Neuronal stem cell (in vitro differentiated cells): ENCODE measurements around the gene AP1S2.

Experiments used
- DNase-seq: peaks from one replicate; pipeline ENCODE4 v3.0.0-alpha.2; 2013; ENCODE audit warnings: low spot score
- H2AFZ ChIP-seq: one replicate; pipeline ENCODE4 v1.6.1; 2013; ENCODE audit warnings: mild to moderate bottlenecking, low read length, inconsistent platforms
- H2AK5ac ChIP-seq: 2 replicates; pipeline ENCODE4 v1.6.1; 2013; ENCODE audit warnings: low read depth, mild to moderate bottlenecking, inconsistent platforms, low read length, moderate library complexity, mixed read lengths
- H2BK120ac ChIP-seq: 2 replicates; pipeline ENCODE4 v1.6.1; 2013; ENCODE audit warnings: low read depth, mild to moderate bottlenecking, inconsistent platforms, low read length, moderate library complexity, mixed read lengths
- H2BK12ac ChIP-seq: one replicate; pipeline ENCODE4 v1.6.1; 2013; ENCODE audit warnings: low read length, inconsistent platforms
- H2BK15ac ChIP-seq: 2 replicates; pipeline ENCODE4 v1.6.1; 2013; ENCODE audit warnings: mild to moderate bottlenecking, low read length, inconsistent platforms, mixed read lengths
- H2BK5ac ChIP-seq: one replicate; pipeline ENCODE4 v1.6.1; 2013; ENCODE audit warnings: inconsistent platforms, mild to moderate bottlenecking, low read length, moderate library complexity
- H3K14ac ChIP-seq: one replicate; pipeline ENCODE4 v1.6.1; 2013; ENCODE audit warnings: low read length, inconsistent platforms
- H3K18ac ChIP-seq: 2 replicates; pipeline ENCODE4 v1.6.1; 2013; ENCODE audit warnings: low read length, inconsistent platforms
- H3K23ac ChIP-seq: 2 replicates; pipeline ENCODE4 v1.6.1; 2013; ENCODE audit warnings: low read depth, mild to moderate bottlenecking, mixed read lengths, low read length, inconsistent platforms; ENCODE audit not compliant: poor library complexity
- H3K27ac ChIP-seq: replicated peaks from 3 replicates; pipeline ENCODE4 v1.5.1; 2013; ENCODE audit warnings: low read length, inconsistent platforms
- H3K27me3 ChIP-seq, 3 experiments: 2 replicates each; pipeline ENCODE4 v1.6.1; 2013; ENCODE audit warnings: low read length in 3 of 3, mild to moderate bottlenecking in 2 of 3, inconsistent platforms in 1 of 3, low read depth in 1 of 3, mixed read lengths in 1 of 3, moderate library complexity in 1 of 3; ENCODE audit not compliant: control insufficient read depth in 3 of 3, insufficient read depth in 3 of 3
- H3K36me3 ChIP-seq, 2 donors: replicated peaks in 1 of 2; 2 replicates each; pipeline ENCODE4 v1.6.1; 2013; ENCODE audit warnings: low read length in 2 of 2; ENCODE audit not compliant: control insufficient read depth in 2 of 2, insufficient read depth in 2 of 2
- H3K4ac ChIP-seq: 2 replicates; pipeline ENCODE4 v1.6.1; 2013; ENCODE audit warnings: inconsistent platforms, mild to moderate bottlenecking, low read length, moderate library complexity
- H3K4me1 ChIP-seq, 2 donors: 1 replicate in 1 of 2; 2 replicates in 1 of 2; pipeline ENCODE4 v1.6.1; 2013; ENCODE audit warnings: low read length in 2 of 2, low read depth in 1 of 2; ENCODE audit not compliant: control insufficient read depth in 2 of 2, insufficient read depth in 1 of 2
- H3K4me2 ChIP-seq: one replicate; pipeline ENCODE4 v1.6.1; 2013; ENCODE audit warnings: mild to moderate bottlenecking, low read length, inconsistent platforms; ENCODE audit not compliant: insufficient read depth, poor library complexity, severe bottlenecking
- H3K4me3 ChIP-seq, 2 donors: 2 replicates each; pipeline ENCODE4 v1.5.1; 2013; ENCODE audit warnings: low read length in 2 of 2, mild to moderate bottlenecking in 2 of 2, inconsistent platforms in 1 of 2, moderate library complexity in 1 of 2
- H3K79me1 ChIP-seq: one replicate; pipeline ENCODE4 v1.6.1; 2013; ENCODE audit warnings: low read depth, mild to moderate bottlenecking, inconsistent platforms, low read length, moderate library complexity
- H3K9ac ChIP-seq: one replicate; pipeline ENCODE4 v1.6.1; 2013; ENCODE audit warnings: mild to moderate bottlenecking, low read depth, low read length, inconsistent platforms; ENCODE audit not compliant: poor library complexity
- H3K9me3 ChIP-seq, 2 donors: replicated peaks in 1 of 2; 2 replicates each; pipeline versions ENCODE3 to v1.6.1; 2013; ENCODE audit warnings: low read length in 2 of 2, mild to moderate bottlenecking in 2 of 2, inconsistent platforms in 1 of 2, low read depth in 1 of 2, mixed read lengths in 1 of 2, moderate library complexity in 1 of 2; ENCODE audit not compliant: control insufficient read depth in 2 of 2, insufficient read depth in 1 of 2
- H4K8ac ChIP-seq: one replicate; pipeline ENCODE4 v1.6.1; 2013; ENCODE audit warnings: low read depth, mild to moderate bottlenecking, inconsistent platforms, low read length, moderate library complexity
- H4K91ac ChIP-seq: one replicate; pipeline ENCODE4 v1.6.1; 2013; ENCODE audit warnings: low read length, low read depth, mild to moderate bottlenecking, inconsistent platforms; ENCODE audit not compliant: poor library complexity
- WGBS, 2 donors: extraction: QIAGEN DNeasy Blood & Tissue Kit; methylation state at CpG; one replicate each; pipeline ENCODE4 v1.1.7; 2013; ENCODE audit warnings: missing lambda C conversion rate in 2 of 2, mixed read lengths in 1 of 2; ENCODE audit not compliant: insufficient read length in 2 of 2, insufficient replicate concordance in 1 of 2; ENCODE audit errors: extremely low coverage in 2 of 2; 5-methylcytosine and 5-hydroxymethylcytosine counted together

AP1S2 gene

GRCh38 chrX:15804563-15804962 lies 50.0 kb downstream of the AP1S2 start:
- Histone ChIP-seq H3K36me3 (peaks cover 0 to 78% of the 10 kb centered on the region in 2 donors), H3K27me3 (no peaks in the 10 kb centered on the region), H2AFZ (no peak overlapping the region), H3K4me2 (no peak overlapping the region), H3K9me3 (no peaks in the 10 kb centered on the region), H2AK5ac (no peak overlapping the region), H3K4me3 (no peak overlapping the region), H2BK12ac (no peak overlapping the region), H3K79me1 (no peaks in the 10 kb centered on the region), H4K91ac (no peak overlapping the region), H3K14ac (no peak overlapping the region), H3K4ac (no peak overlapping the region), H2BK15ac (no peak overlapping the region), H2BK120ac (no peak overlapping the region), H3K18ac (no peak overlapping the region), H3K9ac (no peak overlapping the region), H3K4me1 (no peaks in the 10 kb centered on the region), H3K27ac (no peak overlapping the region), H2BK5ac (no peak overlapping the region), H3K23ac (no peak overlapping the region), H4K8ac (no peak overlapping the region)
- no peak for DNase-seq

GRCh38 chrX:15797707-15798106 lies 56.9 kb downstream of the AP1S2 start:
- Histone ChIP-seq H3K4me1 (no peaks in the 10 kb centered on the region), H2AK5ac (no peak overlapping the region), H2AFZ (no peak overlapping the region), H4K91ac (no peak overlapping the region), H3K79me1 (no peaks in the 10 kb centered on the region), H4K8ac (no peak overlapping the region), H3K23ac (no peak overlapping the region), H3K4me3 (no peak overlapping the region), H2BK15ac (no peak overlapping the region), H3K36me3 (peaks cover 0 to 73% of the 10 kb centered on the region in 2 donors), H3K14ac (no peak overlapping the region), H3K9me3 (no peaks in the 10 kb centered on the region), H3K4ac (no peak overlapping the region), H3K18ac (no peak overlapping the region), H2BK120ac (no peak overlapping the region), H2BK12ac (no peak overlapping the region), H3K27me3 (no peaks in the 10 kb centered on the region), H2BK5ac (no peak overlapping the region), H3K27ac (no peak overlapping the region), H3K4me2 (no peak overlapping the region), H3K9ac (no peak overlapping the region)
- WGBS, 2 donors = no CpG with 5 or more reads among the region's 4 CpGs
- no peak for DNase-seq

- no peak overlapping the region for H2BK120ac ChIP-seq
- no peak overlapping the region for H3K4ac ChIP-seq
- peak overlapping the region; percentile 70 to 85 for H3K4me3 ChIP-seq
- H3K23ac ChIP-seq = peak overlapping the region; percentile 73
- H3K36me3 ChIP-seq = peaks cover 0 to 35% of the 10 kb centered on the region in 2 donors
- no CpG with 5 or more reads among the region's 15 CpGs for WGBS, 2 donors
- H3K14ac ChIP-seq = no peak overlapping the region
- H2BK5ac ChIP-seq = no peak overlapping the region
- no peak overlapping the region for H2BK15ac ChIP-seq
- no peak overlapping the region for H2AK5ac ChIP-seq
- H2AFZ ChIP-seq = peak overlapping the region; percentile 98
- no peak overlapping the region for H4K91ac ChIP-seq
- no peak overlapping the region for H2BK12ac ChIP-seq
- DNase-seq = no peak
- H3K18ac ChIP-seq = peak overlapping the region; percentile 76
- H3K9me3 ChIP-seq = no peaks in the 10 kb centered on the region
- no peak overlapping the region for H4K8ac ChIP-seq
- H3K9ac ChIP-seq = peak overlapping the region; percentile 86
- no peaks in the 10 kb centered on the region for H3K27me3 ChIP-seq
- H3K4me2 ChIP-seq = peak overlapping the region; percentile 66
- no peaks in the 10 kb centered on the region for H3K79me1 ChIP-seq
- no peak overlapping the region for H3K27ac ChIP-seq
- peaks cover 0 to 1% of the 10 kb centered on the region in 2 donors for H3K4me1 ChIP-seq
Measured at GRCh38 chrX:15790769-15791290, 63.8 kb downstream of the AP1S2 start.

GRCh38 chrX:15789979-15790768 lies 64.4 kb downstream of the AP1S2 start, which contains the start of gene ZRSR2:
Gene ZRSR2 (plus strand): TSS chrX:15790484. CDS start chrX:15790496, 12 bp downstream.
- Histone ChIP-seq H2BK15ac (no peak within 1 kb of the TSS), H3K4ac (no peak within 1 kb of the TSS), H3K27ac (no peak within 1 kb of the TSS), H3K14ac (no peak within 1 kb of the TSS), H2AK5ac (no peak within 1 kb of the TSS), H2BK12ac (no peak within 1 kb of the TSS), H3K4me3 (peak within 1 kb of the TSS; percentile 70 to 85), H3K4me2 (peak within 1 kb of the TSS; percentile 66), H3K23ac (peak within 1 kb of the TSS; percentile 73), H2AFZ (peak within 1 kb of the TSS; percentile 98), H3K36me3 (peaks cover 0 to 30% of the 10 kb centered on the region in 2 donors), H2BK5ac (no peak within 1 kb of the TSS), H4K91ac (no peak within 1 kb of the TSS), H3K9me3 (no peaks in the 10 kb centered on the region), H3K9ac (peak within 1 kb of the TSS; percentile 86), H3K4me1 (peaks cover 0 to 1% of the 10 kb centered on the region in 2 donors), H4K8ac (no peak within 1 kb of the TSS), H3K27me3 (no peaks in the 10 kb centered on the region), H3K79me1 (no peaks in the 10 kb centered on the region), H2BK120ac (no peak within 1 kb of the TSS), H3K18ac (peak within 1 kb of the TSS; percentile 76)
- no CpG with 5 or more reads among the region's 55 CpGs for WGBS, 2 donors
- peak; percentile 36 for DNase-seq
